Measurements from ENCODE around the gene RIMBP2.

GRCh38 chr12:130458341-130458740, 257.8 kb downstream of the RIMBP2 start:
- TF ChIP-seq ZNF146 (tag by site-specific recombination; IDR thresholded peaks at IDR 0.05) (no peak), PRDM6 (tag by site-specific recombination; IDR thresholded peaks at IDR 0.05) (no peak), HIC1 (tag by site-specific recombination; IDR thresholded peaks at IDR 0.05) (no peak), SCRT1 (tag by site-specific recombination; IDR thresholded peaks at IDR 0.05; ENCODE audit: borderline replicate concordance) (no peak), CTCF (tag by site-specific recombination; IDR thresholded peaks at IDR 0.05) (no peak), ZNF549 (tag by site-specific recombination; IDR thresholded peaks at IDR 0.05) (no peak), ZNF10 (tag by site-specific recombination; IDR thresholded peaks at IDR 0.05) (no peak), HOXA7 (CRISPR knock-in tag; IDR thresholded peaks at IDR 0.05; ENCODE audit: borderline replicate concordance) (no peak), ZNF513 (tag by site-specific recombination; IDR thresholded peaks at IDR 0.05) (no peak)

Data from HEK293 (cell line).